ENCODE results near the gene SPTB.

SPTB gene

DNA sequence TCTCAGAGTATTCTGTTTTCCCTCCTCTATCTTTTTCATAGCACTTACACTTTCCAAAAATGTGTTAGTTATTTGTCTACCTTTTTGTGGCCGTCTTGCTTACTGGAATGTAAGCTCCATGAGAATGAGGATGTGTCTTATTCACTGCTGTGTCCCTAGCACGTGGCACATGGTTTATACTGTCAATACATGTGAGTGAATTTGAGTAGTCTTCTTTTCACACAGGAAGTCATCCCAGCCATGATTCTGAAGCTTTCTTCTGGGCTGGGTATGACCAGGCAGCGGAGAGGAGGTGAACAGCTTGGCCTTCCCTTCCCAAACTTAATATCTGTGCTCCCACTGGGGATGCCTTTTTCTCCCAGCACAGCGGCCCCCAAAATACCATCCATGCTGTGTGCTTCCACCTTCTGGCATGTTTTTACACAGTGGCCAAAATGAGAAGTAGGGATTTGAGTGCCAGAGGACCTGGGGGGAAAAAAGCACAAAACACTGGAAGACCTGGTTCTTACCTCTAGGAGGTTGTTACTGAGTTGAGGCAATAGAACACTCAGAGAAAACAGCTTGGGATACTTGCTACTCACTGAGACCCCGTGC, 165.2 kb downstream of the SPTB start:
- no peaks in the 10 kb centered on the region for H3K27me3 ChIP-seq
- H3K27ac ChIP-seq = no peak overlapping the region
- H4K20me1 ChIP-seq = no peaks in the 10 kb centered on the region
- no peak overlapping the region for H3K9ac ChIP-seq
- no peak for TF ChIP-seq Cebpa-rat (IDR thresholded peaks at IDR 0.05)
- no peak overlapping the region for H3K4me3 ChIP-seq
- no peaks in the 10 kb centered on the region for H3K36me3 ChIP-seq
- peaks cover 29% of the 10 kb centered on the region for H3K4me1 ChIP-seq
- H3K4me2 ChIP-seq = no peak overlapping the region
- H3K9me3 ChIP-seq = peaks cover 33% of the 10 kb centered on the region

DNA sequence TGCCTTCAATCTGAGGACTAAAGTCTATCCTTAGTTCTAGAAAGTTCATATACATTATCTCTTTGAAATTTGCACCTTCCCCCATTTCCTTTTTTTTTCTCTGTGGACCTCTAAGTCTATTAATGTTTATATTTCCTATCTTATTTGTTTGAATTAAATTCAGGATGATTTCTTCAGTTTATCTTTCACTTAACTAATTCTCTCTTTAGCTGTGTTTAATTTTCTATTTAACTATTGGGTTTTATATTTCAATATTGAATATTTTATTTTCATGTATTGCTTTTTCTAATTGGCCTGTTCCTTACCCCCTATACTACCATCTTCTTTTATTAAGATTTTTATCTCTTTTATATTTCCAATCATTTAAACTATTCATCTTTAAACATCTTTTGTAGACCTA, 166.0 kb downstream of the SPTB start:
- H3K9me3 ChIP-seq = peaks cover 33% of the 10 kb centered on the region
- peaks cover 38% of the 10 kb centered on the region for H3K4me1 ChIP-seq
- no peak overlapping the region for H3K4me2 ChIP-seq
- no peak for TF ChIP-seq Cebpa-rat (IDR thresholded peaks at IDR 0.05)
- no peaks in the 10 kb centered on the region for H3K36me3 ChIP-seq
- H3K9ac ChIP-seq = no peak overlapping the region
- no peak overlapping the region for H3K27ac ChIP-seq
- no peak overlapping the region for H3K4me3 ChIP-seq
- H3K27me3 ChIP-seq = no peaks in the 10 kb centered on the region
- no peaks in the 10 kb centered on the region for H4K20me1 ChIP-seq

DNA sequence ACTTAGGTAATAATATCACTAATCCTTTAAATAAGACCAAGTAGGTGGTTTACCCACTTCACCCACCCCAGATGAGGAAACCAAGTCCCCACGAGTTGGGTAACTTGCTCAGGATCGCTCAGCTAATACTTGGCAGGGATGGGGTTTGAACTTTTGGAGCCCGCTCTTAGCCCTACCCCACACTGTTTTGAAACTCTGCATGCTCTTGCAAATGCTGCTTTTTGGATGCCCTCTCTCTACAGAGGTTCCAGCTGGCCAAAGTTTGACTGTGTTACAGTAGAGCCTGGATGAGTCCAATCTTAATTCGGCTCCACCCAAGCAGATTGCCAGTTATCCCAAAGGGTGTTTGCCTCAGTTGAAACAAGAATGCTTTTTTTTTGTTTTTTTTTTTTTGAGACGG, 168.7 kb downstream of the SPTB start:
- Histone ChIP-seq H3K9me3 (peaks cover 33% of the 10 kb centered on the region), H3K36me3 (no peaks in the 10 kb centered on the region), H3K4me3 (no peak overlapping the region), H4K20me1 (peaks cover 7% of the 10 kb centered on the region; the same call in 1 of the 2 replicates), H3K4me1 (peaks cover 39% of the 10 kb centered on the region), H3K9ac (no peak overlapping the region), H3K4me2 (no peak overlapping the region), H3K27ac (no peak overlapping the region), H3K27me3 (peaks cover 11% of the 10 kb centered on the region)
- TF ChIP-seq Cebpa-rat (IDR thresholded peaks at IDR 0.05) = no peak

DNA sequence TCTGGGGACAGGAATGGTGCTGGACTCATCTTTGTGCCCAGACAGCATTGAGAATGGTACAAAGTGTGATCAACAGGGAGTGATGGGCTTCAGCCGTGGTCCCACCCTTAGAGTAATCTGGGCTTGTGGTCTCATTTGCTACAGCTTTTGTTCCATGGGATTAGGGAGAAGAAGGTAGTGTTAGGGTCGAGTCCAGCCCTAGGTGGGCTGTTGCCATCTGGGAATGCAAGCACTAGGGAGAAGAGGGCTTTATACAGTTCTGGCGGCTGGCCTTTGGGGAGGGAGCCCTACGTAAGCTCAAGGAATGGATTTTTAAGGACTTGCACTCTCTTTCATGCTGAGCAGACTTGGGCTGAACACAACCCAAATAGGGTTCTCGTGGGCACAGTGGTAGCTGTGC, 170.6 kb downstream of the SPTB start:
- Histone ChIP-seq H3K4me3 (0 out of 2 replicates have a peak overlapping the region, but pooled peaks have one; percentile 5), H3K4me2 (peak overlapping the region; percentile 99)

DNA sequence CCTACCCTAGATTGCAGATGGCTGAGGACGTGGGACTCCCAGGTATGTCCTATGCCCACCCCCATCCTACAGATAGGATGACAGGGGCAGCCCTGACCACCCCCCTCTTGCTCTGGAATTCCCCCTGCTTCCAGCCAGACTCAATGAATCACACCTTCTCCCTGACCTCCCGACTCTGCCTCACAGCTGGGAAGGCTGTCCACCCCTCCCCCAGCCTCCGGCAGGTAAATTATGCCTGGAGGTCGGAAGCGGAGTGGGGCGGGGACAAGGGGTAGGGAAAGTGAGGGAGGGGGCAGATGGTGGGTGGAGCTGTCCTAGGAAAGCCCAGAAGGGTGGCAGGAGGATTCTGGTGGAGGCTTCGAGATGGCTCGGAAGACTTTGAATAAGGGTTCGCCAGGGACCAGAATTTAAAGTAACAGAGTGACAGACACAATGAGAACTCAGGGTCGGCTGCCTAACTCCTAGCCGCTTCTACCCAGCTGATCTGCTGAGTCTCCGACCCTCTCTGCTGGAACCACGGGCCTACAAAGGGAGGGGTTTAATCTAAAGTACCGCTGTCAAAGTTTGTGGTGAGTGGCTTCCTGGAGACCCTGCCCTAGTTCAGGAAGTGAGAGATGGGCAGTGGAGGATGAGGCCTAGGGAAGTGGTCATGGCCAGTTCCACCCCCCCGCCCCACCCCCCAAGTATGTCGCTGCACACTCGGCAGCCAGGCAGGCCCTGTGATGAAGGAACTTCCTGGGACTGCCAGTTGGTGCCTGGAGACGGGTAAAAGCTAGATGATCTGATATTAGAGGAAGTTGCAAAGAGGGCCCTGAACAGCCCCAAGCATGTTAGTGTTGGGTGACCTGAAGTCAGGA, 171.3 kb downstream of the SPTB start:
- H3K27ac ChIP-seq = peak overlapping the region; percentile 73
- H3K9ac ChIP-seq = peak overlapping the region; percentile 57
- peaks cover 20% of the 10 kb centered on the region; the same call in 1 of the 2 replicates for H4K20me1 ChIP-seq
- H3K36me3 ChIP-seq = no peaks in the 10 kb centered on the region
- H3K4me2 ChIP-seq = peak overlapping the region; percentile 99
- no peak for TF ChIP-seq Cebpa-rat (IDR thresholded peaks at IDR 0.05)
- H3K9me3 ChIP-seq = peaks cover 14% of the 10 kb centered on the region
- H3K4me1 ChIP-seq = peaks cover 66% of the 10 kb centered on the region
- H3K27me3 ChIP-seq = peaks cover 38% of the 10 kb centered on the region
- H3K4me3 ChIP-seq = no peak overlapping the region

More for the DNA sequence above, 170.6 kb downstream of the SPTB start:
- Histone ChIP-seq H3K27me3 (peaks cover 30% of the 10 kb centered on the region), H3K4me1 (peaks cover 58% of the 10 kb centered on the region), H3K9ac (peak overlapping the region; percentile 57), H3K36me3 (no peaks in the 10 kb centered on the region), H4K20me1 (peaks cover 14% of the 10 kb centered on the region; the same call in 1 of the 2 replicates), H3K9me3 (peaks cover 20% of the 10 kb centered on the region), H3K27ac (peak overlapping the region; percentile 73)
- no peak for TF ChIP-seq Cebpa-rat (IDR thresholded peaks at IDR 0.05)

DNA sequence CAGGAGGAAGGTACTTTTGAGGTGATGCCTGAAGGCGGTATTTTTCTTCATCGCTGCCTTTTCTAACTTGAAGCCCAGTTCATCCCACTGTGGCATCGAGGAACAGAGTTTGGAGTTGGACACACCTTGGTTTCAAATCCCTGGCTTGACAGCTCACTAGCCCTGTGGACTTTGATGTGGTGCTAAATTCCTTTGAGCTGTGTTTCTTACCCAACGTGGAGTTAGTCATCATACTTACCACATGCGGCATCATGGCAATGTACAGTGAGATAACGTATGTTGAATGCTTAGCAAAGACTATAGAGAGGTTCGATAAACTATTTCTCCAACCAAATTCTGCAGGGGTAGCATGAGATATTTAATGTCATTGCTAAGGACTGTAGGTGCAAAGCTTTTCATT, 172.0 kb downstream of the SPTB start:
- no peak for TF ChIP-seq Cebpa-rat (IDR thresholded peaks at IDR 0.05)
- Histone ChIP-seq H3K9me3 (peaks cover 7% of the 10 kb centered on the region; the same call in 1 of the 2 replicates), H3K4me1 (peaks cover 70% of the 10 kb centered on the region), H3K36me3 (no peaks in the 10 kb centered on the region), H3K27me3 (peaks cover 45% of the 10 kb centered on the region), H4K20me1 (peaks cover 27% of the 10 kb centered on the region; the same call in 1 of the 2 replicates), H3K4me2 (peak overlapping the region; percentile 99), H3K27ac (no peak overlapping the region), H3K9ac (no peak overlapping the region), H3K4me3 (no peak overlapping the region)

DNA sequence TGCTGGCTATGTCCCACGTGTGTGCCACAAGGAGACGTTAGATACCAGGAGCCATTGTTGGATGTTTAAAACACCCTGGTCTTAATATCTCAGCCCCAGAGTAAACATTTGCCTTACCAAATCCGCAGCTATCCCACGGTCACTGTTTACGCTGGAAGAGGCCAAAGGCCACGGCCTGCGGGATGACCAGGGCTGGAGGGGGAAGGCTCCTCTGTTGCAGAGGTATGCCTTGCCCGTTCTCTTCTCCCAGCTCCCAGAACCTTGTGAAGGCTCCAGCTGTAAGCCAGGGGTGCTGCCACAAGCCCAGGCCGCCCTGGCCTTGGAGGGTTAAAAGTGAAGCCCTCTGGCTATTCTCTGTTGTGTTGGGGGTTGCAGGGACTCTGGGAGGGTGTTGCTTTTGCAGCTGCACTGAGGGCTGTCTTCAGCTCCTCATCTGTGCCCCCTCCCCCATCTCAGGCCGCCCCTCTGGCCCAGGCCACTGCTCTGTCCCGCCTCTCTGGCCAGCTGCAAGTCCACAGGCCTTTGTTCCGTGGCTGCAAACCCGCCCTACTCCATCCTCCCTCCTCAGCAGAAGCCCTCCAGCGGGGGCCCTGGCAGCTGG, 173.0 kb downstream of the SPTB start:
- Histone ChIP-seq H3K27ac (0 out of 2 replicates have a peak overlapping the region, but pooled peaks have one; percentile 7), H3K27me3 (peaks cover 55% of the 10 kb centered on the region), H3K9me3 (no peaks in the 10 kb centered on the region), H3K9ac (no peak overlapping the region), H4K20me1 (peaks cover 27% of the 10 kb centered on the region; the same call in 1 of the 2 replicates), H3K4me1 (peaks cover 70% of the 10 kb centered on the region), H3K4me2 (peak overlapping the region; percentile 99), H3K36me3 (no peaks in the 10 kb centered on the region), H3K4me3 (no peak overlapping the region)
- TF ChIP-seq Cebpa-rat (IDR thresholded peaks at IDR 0.05) = no peak

DNA sequence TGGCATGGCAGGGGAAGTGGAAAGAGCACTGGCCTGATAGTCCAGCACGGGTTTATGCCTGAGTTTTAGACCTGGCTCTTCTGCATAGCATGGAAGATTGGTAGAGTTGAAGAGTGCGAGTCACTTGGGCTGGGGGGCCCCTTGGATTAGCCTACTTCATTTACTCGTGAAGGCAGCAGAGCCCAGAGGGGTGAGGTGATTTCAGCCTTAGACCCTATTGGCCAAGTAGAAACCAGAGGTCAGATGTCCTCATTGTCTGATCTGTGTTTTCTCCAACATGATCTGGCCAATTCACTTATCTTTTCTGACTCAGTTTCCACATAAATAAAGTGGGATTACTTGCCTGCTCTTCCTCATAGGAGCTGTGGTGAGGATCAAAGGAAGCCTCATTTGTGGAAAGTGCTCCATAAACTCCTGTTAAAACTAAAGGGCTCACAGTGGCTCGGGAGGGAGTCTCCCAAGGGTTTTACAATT, 173.6 kb downstream of the SPTB start:
- Histone ChIP-seq H3K36me3 (no peaks in the 10 kb centered on the region), H3K4me1 (peaks cover 70% of the 10 kb centered on the region), H3K4me2 (peak overlapping the region; percentile 99), H4K20me1 (peaks cover 27% of the 10 kb centered on the region; the same call in 1 of the 2 replicates), H3K9ac (no peak overlapping the region), H3K9me3 (no peaks in the 10 kb centered on the region), H3K27me3 (peaks cover 60% of the 10 kb centered on the region), H3K27ac (0 out of 2 replicates have a peak overlapping the region, but pooled peaks have one; percentile 7), H3K4me3 (peak overlapping the region; percentile 74)
- TF ChIP-seq Cebpa-rat (IDR thresholded peaks at IDR 0.05) = no peak

DNA sequence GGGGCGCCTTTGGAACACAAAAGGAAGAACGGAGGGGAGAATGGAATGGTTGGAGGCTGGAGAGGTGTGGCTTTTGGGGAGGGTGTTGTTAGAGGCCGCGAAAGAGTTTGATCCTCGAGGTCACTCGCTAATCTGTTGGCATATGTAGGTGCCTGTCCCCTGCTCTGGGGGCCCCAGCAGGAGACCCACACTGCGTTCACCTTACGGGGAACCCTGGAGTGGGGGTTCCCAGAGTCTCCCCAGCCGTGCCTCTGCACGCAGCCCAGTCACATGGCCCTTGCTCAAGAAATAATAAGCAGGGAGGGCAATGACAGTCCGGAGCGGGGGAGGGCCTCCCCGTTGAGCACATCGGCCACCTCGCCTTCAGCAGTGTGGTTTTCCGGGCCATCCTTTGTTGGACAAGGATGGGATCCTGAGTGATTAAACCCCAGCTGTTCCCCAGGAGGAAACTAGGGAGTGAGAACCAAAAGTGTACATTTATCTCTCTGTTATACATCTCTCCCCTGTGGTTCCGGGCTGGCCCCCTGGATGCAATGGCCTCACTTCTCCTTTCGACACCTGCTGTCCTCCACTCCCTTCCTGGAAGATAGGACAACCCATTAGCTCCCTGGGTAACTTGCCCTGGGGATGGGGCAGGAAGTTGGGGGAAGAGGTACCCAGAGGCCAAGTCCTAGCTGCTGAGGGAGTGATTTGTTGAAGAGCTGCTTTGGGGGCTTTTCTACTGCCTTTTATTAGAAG, 174.2 kb downstream of the SPTB start:
- Histone ChIP-seq H3K4me2 (peak overlapping the region; percentile 99), H3K4me1 (peaks cover 70% of the 10 kb centered on the region), H3K9ac (no peak overlapping the region; the same call in 1 of the 2 replicates), H3K27me3 (peaks cover 61% of the 10 kb centered on the region), H3K9me3 (no peaks in the 10 kb centered on the region), H3K27ac (no peak overlapping the region), H3K36me3 (no peaks in the 10 kb centered on the region), H4K20me1 (peaks cover 27% of the 10 kb centered on the region; the same call in 1 of the 2 replicates), H3K4me3 (peak overlapping the region; percentile 74)
- no peak for TF ChIP-seq Cebpa-rat (IDR thresholded peaks at IDR 0.05)

All from BLaER1 (cell line).